ENCODE measurements around the gene CDC14B. TPM values are rescaled to one million over a fixed set of nuclear protein-coding genes. Genes with fewer than 3 reads are reported as not detected.

CDC14B gene
- total and polyA plus RNA-seq, 2 experiments from 2014 or later = 48.5 to 49.4 TPM

- no peak for TF ChIP-seq CTCF (IDR thresholded peaks at IDR 0.05; ENCODE audit: low read depth, low read length)
- no peak for DNase-seq (ENCODE audit: low read depth in 1 of 2, low spot score in 1 of 2)
- peaks cover 42% of the 10 kb centered on the region for H3K4me1 ChIP-seq (ENCODE audit: low read depth)
- H3K27ac ChIP-seq = peak overlapping the region; percentile 81
- H3K4me3 ChIP-seq = no peak overlapping the region
- H3K27me3 ChIP-seq = no peaks in the 10 kb centered on the region
- no peaks in the 10 kb centered on the region for H3K9me3 ChIP-seq (ENCODE audit: low read depth)
- no peaks in the 10 kb centered on the region for H3K36me3 ChIP-seq
Observed at GRCh38 chr9:96501633-96502538, 117.8 kb downstream of the CDC14B start.

DNA sequence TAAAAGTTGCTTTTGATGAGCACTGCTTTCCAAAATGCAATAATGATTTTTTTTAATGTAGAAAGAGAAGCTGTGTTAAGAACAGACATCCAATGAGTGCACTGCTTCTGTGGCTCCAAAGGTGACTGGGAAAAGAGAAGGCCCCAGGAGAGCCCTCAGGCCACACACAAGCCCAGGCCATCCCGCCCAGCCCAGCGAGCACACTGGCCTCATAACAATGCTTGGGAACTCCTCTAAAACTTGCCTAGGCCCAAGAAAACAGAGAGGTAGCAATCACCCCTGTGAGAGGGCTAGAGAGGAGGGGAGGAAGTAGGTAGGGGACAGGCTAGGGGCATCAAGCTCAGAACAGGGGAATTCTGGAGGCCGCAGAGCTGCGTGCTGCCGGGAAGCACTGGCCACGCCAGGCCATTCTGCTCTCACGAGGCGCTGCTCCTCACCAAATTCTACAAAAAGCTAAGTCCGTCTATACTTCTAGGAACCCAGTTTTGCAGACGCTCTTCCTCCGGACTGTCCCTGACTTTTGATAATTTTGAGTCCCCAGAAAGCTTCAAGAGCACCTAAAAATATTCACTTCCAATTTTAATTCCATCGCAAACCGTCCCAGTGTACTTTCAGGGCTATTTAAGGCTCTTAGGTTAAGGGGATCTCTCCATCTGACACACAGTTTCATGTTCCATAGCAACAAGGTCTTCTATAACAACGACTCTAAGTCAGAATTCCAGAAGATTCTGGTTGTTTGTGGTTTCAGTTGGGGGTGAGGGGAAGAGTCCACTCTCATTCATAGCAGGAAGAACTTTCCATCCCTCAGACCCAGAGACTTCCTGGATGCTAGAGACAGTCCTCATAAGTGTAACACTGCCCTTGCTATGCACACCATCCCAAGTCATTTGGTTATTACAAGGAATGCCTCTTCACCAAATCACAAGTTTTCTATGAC lies 118.7 kb downstream of the CDC14B start:
- Histone ChIP-seq H3K9me3 (ENCODE audit: low read depth) (no peaks in the 10 kb centered on the region), H3K27me3 (no peaks in the 10 kb centered on the region), H3K4me1 (ENCODE audit: low read depth) (peaks cover 42% of the 10 kb centered on the region), H3K36me3 (no peaks in the 10 kb centered on the region), H3K27ac (peak overlapping the region; percentile 81), H3K4me3 (no peak overlapping the region)
- DNase-seq (ENCODE audit: low read depth in 1 of 2, low spot score in 1 of 2) = no peak
- TF ChIP-seq CTCF (IDR thresholded peaks at IDR 0.05; ENCODE audit: low read depth, low read length) = no peak

GRCh38 chr9:96499257-96499656 lies 120.4 kb downstream of the CDC14B start:
- Histone ChIP-seq H3K27me3 (no peaks in the 10 kb centered on the region), H3K9me3 (ENCODE audit: low read depth) (no peaks in the 10 kb centered on the region), H3K4me3 (no peak overlapping the region), H3K27ac (peak overlapping the region; percentile 81), H3K36me3 (no peaks in the 10 kb centered on the region), H3K4me1 (ENCODE audit: low read depth) (peaks cover 42% of the 10 kb centered on the region)
- DNase-seq (ENCODE audit: low read depth in 1 of 2, low spot score in 1 of 2) = peak in 1 of 2 donors; percentile 78
- TF ChIP-seq CTCF (IDR thresholded peaks at IDR 0.05; ENCODE audit: low read depth, low read length) = no peak

GRCh38 chr9:96498796-96499195 lies 120.8 kb downstream of the CDC14B start:
- DNase-seq (ENCODE audit: low read depth in 1 of 2, low spot score in 1 of 2) = no peak
- Histone ChIP-seq H3K36me3 (no peaks in the 10 kb centered on the region), H3K27ac (peak overlapping the region; percentile 81), H3K27me3 (no peaks in the 10 kb centered on the region), H3K4me3 (no peak overlapping the region), H3K4me1 (ENCODE audit: low read depth) (peaks cover 42% of the 10 kb centered on the region), H3K9me3 (ENCODE audit: low read depth) (no peaks in the 10 kb centered on the region)
- TF ChIP-seq CTCF (IDR thresholded peaks at IDR 0.05; ENCODE audit: low read depth, low read length) = no peak

DNA sequence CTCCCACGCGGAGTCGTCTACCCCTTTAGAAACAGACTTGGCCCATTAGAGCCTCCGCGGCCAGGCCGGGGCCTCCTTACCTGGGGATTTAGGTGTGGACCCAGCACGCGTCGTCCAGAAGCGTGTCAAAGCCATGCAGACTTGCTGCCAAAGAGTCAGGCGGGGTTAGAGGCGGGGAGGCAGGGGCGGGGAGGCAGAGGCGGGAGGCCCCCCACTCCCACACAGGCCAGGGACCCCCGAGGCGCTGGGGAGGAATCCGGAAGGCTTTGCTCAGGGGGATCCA lies 122.6 kb downstream of the CDC14B start:
- no peak for TF ChIP-seq CTCF (IDR thresholded peaks at IDR 0.05; ENCODE audit: low read depth, low read length)
- Histone ChIP-seq H3K4me3 (no peak overlapping the region), H3K9me3 (ENCODE audit: low read depth) (no peaks in the 10 kb centered on the region), H3K27ac (no peak overlapping the region), H3K36me3 (no peaks in the 10 kb centered on the region), H3K27me3 (no peaks in the 10 kb centered on the region), H3K4me1 (ENCODE audit: low read depth) (peaks cover 52% of the 10 kb centered on the region)
- DNase-seq (ENCODE audit: low read depth in 1 of 2, low spot score in 1 of 2) = no peak
